Measurements from ENCODE around the gene GMDS.

Gene GMDS

DNA sequence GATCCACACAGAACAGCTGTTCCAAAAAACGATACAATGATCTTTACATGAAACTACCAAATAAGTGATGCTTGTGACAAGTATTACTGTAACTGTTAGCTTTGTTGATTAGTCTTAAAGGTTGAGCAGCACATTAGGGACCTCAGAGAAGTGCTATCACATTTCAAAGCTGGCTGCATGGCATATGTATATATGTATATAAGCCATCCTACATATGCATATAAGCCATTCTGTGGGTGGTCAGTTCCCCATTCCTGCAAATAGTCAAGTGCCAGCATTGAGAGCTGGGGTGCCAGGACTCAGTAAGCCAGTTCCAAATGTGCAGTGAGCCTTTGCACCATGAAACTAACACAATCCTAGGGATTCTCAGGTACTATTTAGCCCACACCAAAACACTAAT, 339.4 kb downstream of the GMDS start:
- Histone ChIP-seq H3K9me3 (ENCODE audit: insufficient read depth, low read length) (no peaks in the 10 kb centered on the region), H3K4me3 (ENCODE audit: low read length) (no peak overlapping the region), H3K4me1 (ENCODE audit: low read length) (no peaks in the 10 kb centered on the region), H4K20me1 (ENCODE audit: insufficient read depth, low read length) (no peaks in the 10 kb centered on the region), H3K27me3 (ENCODE audit: low read depth, low read length) (no peaks in the 10 kb centered on the region), H2AFZ (ENCODE audit: low read depth, low read length) (no peak overlapping the region), H3K9ac (ENCODE audit: low read length) (no peak overlapping the region), H3K27ac (ENCODE audit: low read length) (no peak overlapping the region), H3K36me3 (replicated peaks; ENCODE audit: low read depth, low read length) (no peaks in the 10 kb centered on the region), H3K4me2 (ENCODE audit: low read length) (no peak overlapping the region), H3K79me2 (ENCODE audit: low read length) (no peaks in the 10 kb centered on the region)
- no peak for TF ChIP-seq EZH2phosphoT487 (IDR thresholded peaks at IDR 0.05; ENCODE audit: low read depth)
- no peak for TF ChIP-seq CTCF (IDR thresholded peaks at IDR 0.05; ENCODE audit: low read depth, low read length)

DNA sequence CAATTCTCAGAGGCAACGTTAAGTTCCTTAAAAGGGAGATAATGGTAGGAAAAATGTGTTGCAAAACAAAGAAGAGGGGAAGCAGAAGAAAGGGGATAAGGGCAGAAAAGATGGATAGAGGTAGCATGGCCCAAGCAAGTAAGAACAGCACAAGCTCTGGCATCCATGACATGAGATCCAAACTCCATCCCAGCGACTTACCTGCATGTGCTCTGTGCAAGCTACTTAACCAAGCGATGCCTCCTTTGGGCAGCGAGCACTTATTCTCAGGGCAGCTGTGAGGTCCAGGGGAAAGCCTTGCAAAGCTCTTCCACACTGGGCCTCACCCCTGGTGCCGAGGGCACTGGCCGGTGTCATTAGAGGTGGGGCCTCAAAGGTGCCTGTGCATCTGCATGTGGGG, 340.5 kb downstream of the GMDS start:
- Histone ChIP-seq H3K4me2 (ENCODE audit: low read length) (no peak overlapping the region), H4K20me1 (ENCODE audit: insufficient read depth, low read length) (no peaks in the 10 kb centered on the region), H3K4me1 (ENCODE audit: low read length) (no peaks in the 10 kb centered on the region), H3K9me3 (ENCODE audit: insufficient read depth, low read length) (no peaks in the 10 kb centered on the region), H3K9ac (ENCODE audit: low read length) (no peak overlapping the region), H3K36me3 (replicated peaks; ENCODE audit: low read depth, low read length) (no peaks in the 10 kb centered on the region), H3K4me3 (ENCODE audit: low read length) (no peak overlapping the region), H3K27me3 (ENCODE audit: low read depth, low read length) (no peaks in the 10 kb centered on the region), H3K79me2 (ENCODE audit: low read length) (no peaks in the 10 kb centered on the region), H3K27ac (ENCODE audit: low read length) (no peak overlapping the region), H2AFZ (ENCODE audit: low read depth, low read length) (no peak overlapping the region)
- no peak for TF ChIP-seq EZH2phosphoT487 (IDR thresholded peaks at IDR 0.05; ENCODE audit: low read depth)
- TF ChIP-seq CTCF (IDR thresholded peaks at IDR 0.05; ENCODE audit: low read depth, low read length): no peak

GRCh38 chr6:1904466-1904799, 341.0 kb downstream of the GMDS start:
- Histone ChIP-seq H3K27me3 (ENCODE audit: low read depth, low read length) (no peaks in the 10 kb centered on the region), H4K20me1 (ENCODE audit: insufficient read depth, low read length) (no peaks in the 10 kb centered on the region), H3K4me1 (ENCODE audit: low read length) (no peaks in the 10 kb centered on the region), H2AFZ (ENCODE audit: low read depth, low read length) (no peak overlapping the region), H3K4me3 (ENCODE audit: low read length) (no peak overlapping the region), H3K9ac (ENCODE audit: low read length) (no peak overlapping the region), H3K9me3 (ENCODE audit: insufficient read depth, low read length) (no peaks in the 10 kb centered on the region), H3K79me2 (ENCODE audit: low read length) (no peaks in the 10 kb centered on the region), H3K4me2 (ENCODE audit: low read length) (no peak overlapping the region), H3K36me3 (replicated peaks; ENCODE audit: low read depth, low read length) (no peaks in the 10 kb centered on the region), H3K27ac (ENCODE audit: low read length) (no peak overlapping the region)
- TF ChIP-seq EZH2phosphoT487 (IDR thresholded peaks at IDR 0.05; ENCODE audit: low read depth) (no peak), CTCF (IDR thresholded peaks at IDR 0.05; ENCODE audit: low read depth, low read length) (no peak)

GRCh38 chr6:1903780-1904465, 341.5 kb downstream of the GMDS start:
- H3K79me2 ChIP-seq (ENCODE audit: low read length): no peaks in the 10 kb centered on the region
- TF ChIP-seq CTCF (IDR thresholded peaks at IDR 0.05; ENCODE audit: low read depth, low read length): no peak
- H3K4me3 ChIP-seq (ENCODE audit: low read length): no peak overlapping the region
- no peaks in the 10 kb centered on the region for H3K4me1 ChIP-seq (ENCODE audit: low read length)
- no peaks in the 10 kb centered on the region for H3K27me3 ChIP-seq (ENCODE audit: low read depth, low read length)
- no peak overlapping the region for H2AFZ ChIP-seq (ENCODE audit: low read depth, low read length)
- H3K36me3 ChIP-seq (replicated peaks; ENCODE audit: low read depth, low read length): no peaks in the 10 kb centered on the region
- H3K27ac ChIP-seq (ENCODE audit: low read length): no peak overlapping the region
- H4K20me1 ChIP-seq (ENCODE audit: insufficient read depth, low read length): no peaks in the 10 kb centered on the region
- H3K9me3 ChIP-seq (ENCODE audit: insufficient read depth, low read length): no peaks in the 10 kb centered on the region
- no peak overlapping the region for H3K9ac ChIP-seq (ENCODE audit: low read length)
- no peak overlapping the region for H3K4me2 ChIP-seq (ENCODE audit: low read length)

Measured in OCI-LY3 (cell line).